Measurements from ENCODE around the gene MYL7.

MYL7 gene

DNA sequence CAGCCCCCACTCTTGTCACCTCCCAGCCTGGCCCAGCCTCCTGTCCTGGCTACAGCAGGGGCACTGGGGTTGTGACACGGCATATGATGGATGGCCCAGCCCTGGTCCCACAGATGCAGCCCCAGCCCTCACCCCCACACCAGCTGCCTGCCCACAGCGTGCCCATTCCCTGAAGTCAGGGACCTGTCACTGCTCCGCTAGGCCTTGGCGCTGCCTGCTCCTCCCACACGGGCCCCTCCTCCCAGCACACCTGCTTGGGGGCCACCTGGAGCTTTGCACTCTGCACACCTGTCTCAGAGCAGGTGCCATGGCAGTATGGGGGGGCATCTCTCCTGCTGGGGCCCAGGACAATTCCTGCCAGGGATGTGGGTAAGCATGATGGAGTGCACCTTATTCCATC lies 44.6 kb upstream of the MYL7 start:
- DNase-seq (ENCODE audit: low spot score): no peak
- no peak for TF ChIP-seq CTCF (IDR thresholded peaks at IDR 0.05)
- H3K27ac ChIP-seq: no peak overlapping the region
- no peak overlapping the region for H3K4me3 ChIP-seq

DNA sequence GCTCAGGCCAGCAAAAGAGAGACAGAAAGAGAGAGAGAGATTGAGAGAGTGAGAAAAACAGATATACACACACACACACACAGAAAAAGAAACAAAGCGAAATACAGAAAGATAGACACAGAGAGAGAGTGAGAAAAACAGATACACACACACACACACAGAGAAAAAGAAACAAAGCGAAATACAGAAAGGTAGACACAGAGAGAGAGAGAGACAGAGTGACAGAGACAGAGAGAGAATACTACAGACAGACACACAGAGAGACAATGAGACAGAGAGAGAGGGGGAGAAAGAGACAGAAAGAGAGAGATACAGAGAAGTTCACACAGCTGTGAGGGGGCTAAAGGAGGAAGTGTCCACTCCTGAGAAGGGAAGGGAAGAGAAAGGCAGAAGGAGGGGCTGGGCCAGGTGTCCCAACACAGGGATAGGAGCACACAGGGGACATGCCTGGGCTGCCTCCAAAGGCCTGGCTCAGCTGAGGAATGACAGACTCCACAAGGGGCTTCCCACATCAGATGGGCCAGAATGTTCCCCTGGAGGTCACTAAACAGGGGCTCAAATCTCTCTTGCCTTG lies 43.8 kb upstream of the MYL7 start:
- Histone ChIP-seq H3K27ac (no peak overlapping the region), H3K4me3 (no peak overlapping the region)
- TF ChIP-seq CTCF (IDR thresholded peaks at IDR 0.05): no peak
- no peak for DNase-seq (ENCODE audit: low spot score)

GRCh38 chr7:44184206-44184872 lies 43.2 kb upstream of the MYL7 start:
- H3K4me3 ChIP-seq: no peak overlapping the region
- no peak for TF ChIP-seq CTCF (IDR thresholded peaks at IDR 0.05)
- no peak overlapping the region for H3K27ac ChIP-seq
- DNase-seq (ENCODE audit: low spot score): no peak

GRCh38 chr7:44183386-44183785 lies 42.3 kb upstream of the MYL7 start:
- H3K27ac ChIP-seq: no peak overlapping the region
- DNase-seq (ENCODE audit: low spot score): no peak

DNA sequence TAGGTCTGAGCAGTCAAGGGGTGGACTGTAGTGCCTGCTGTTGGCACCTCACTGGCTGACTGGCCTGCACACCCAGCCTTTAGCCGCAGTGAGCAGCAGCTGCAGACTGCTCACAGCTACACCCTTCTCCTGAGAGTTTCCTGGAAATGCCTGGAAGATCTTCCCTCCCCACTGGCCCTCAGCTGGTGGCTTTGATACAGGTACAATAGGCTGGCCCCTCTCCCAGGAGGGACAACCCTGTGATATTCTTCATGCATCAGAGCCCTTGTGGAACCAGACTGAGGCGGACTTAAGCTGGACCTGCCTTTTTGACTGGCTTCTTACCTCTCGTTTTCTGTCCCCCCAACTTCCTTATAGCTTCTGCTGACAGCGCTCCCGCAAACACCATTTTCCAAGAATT lies 41.7 kb upstream of the MYL7 start:
- H3K4me3 ChIP-seq: no peak overlapping the region
- TF ChIP-seq CTCF (IDR thresholded peaks at IDR 0.05): no peak
- DNase-seq (ENCODE audit: low spot score): no peak
- H3K27ac ChIP-seq: no peak overlapping the region

More at GRCh38 chr7:44183386-44183785, 42.3 kb upstream of the MYL7 start:
- TF ChIP-seq CTCF (IDR thresholded peaks at IDR 0.05): no peak
- H3K4me3 ChIP-seq: no peak overlapping the region

DNA sequence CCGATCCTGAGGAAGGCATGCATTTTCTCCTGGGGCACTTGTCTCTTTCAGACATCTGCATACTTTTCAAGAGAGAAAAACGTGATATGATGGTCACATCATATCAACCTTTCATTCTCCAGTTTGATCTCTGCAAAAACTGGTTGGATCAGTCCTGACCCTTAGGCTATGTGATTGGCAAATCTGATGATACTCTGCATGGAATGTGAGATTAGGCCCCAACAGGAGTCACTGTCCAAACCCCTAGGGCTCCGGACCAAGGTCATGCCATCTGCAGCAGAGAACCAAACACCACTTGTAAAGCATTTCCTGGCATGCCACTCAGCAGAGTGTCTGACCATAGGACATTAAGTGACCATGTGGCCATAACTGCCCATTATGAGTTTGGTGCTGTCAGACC lies 39.5 kb upstream of the MYL7 start:
- Histone ChIP-seq H3K4me3 (no peak overlapping the region), H3K27ac (no peak overlapping the region)
- TF ChIP-seq CTCF (IDR thresholded peaks at IDR 0.05): no peak
- no peak for DNase-seq (ENCODE audit: low spot score)

DNA sequence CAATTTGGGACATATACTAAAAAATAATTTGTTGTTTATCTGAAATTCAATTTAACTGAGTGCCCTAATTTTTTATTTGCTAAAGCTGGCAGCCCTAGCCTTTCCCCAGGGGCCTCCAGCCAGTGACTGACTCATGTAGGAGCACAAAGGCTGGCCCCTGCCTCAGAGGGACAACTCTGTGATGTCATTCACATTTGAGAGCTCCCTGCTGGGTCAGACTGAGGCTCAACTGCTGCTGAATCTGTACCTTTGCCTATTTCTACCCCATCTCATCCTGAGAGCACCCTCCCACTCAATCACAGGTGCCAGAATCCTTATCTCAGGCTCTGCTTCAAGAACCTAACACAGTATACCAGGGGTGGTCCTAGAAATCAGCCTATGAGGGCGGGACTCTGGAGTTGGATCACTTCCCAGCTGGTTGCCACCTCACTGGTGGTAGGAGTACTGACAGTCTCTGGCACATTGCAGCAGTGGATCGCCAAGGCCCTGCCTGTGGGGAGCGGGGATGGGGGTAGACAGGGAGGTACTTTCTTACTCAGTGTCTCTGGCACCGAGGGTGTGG lies 36.5 kb upstream of the MYL7 start:
- no peak for TF ChIP-seq CTCF (IDR thresholded peaks at IDR 0.05)
- no peak overlapping the region for H3K4me3 ChIP-seq
- peak; percentile 65 for DNase-seq (ENCODE audit: low spot score)
- H3K27ac ChIP-seq: no peak overlapping the region
